NCI-H2081 treated with DMSO at 0.1 percent for 48 hours (cell line): ENCODE data around the gene LGR4.

Experiments
- DNase-seq: peaks from one replicate; lab custom pipeline; 2025; lab: John Stamatoyannopoulos, UW

The LGR4 gene

DNA sequence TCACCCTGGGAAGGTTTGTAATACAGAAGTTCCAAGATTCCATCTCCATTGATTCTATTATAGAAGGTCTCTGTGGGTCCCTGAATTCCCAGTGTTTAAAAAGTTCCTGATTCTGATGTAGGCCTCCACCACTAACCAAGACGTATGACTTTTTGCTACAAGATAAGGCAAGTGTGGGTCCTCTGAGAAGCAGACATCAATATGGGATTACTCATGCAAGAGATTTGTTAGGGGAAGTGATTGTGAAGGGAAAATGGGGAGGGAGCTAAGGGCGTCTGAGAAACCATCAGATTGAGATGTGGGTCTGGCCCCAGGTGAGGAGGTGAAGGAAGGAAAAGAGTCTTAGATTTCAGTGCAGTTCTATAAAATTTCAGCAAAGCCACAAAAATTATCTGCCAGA is 10.2 kb upstream of the LGR4 start:
- DNase-seq, result no peak

GRCh38 chr11:27481992-27482391 is 9.4 kb upstream of the LGR4 start:
- no peak for DNase-seq

GRCh38 chr11:27477831-27478230 is 5.2 kb upstream of the LGR4 start:
- DNase-seq, result no peak

DNA sequence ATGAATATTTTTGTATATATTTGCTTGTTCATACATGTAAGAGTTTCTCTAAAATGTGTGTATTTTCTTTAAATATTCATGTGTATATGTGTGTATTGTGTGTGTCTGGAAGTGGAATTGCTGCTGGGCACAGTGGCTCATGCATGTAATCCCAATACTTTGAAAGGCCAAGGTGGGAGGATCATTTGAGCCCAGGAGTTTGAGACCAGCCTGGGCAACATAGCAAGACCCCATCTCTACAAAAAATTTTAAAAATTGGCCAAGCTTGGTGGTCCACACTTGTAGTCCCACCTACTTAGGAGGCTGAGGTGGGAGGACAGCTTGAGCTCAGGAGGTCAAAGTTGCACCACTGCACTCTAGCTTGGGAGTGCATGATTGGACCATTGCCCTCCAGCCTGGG is 4.7 kb upstream of the LGR4 start:
- DNase-seq, result no peak

DNA sequence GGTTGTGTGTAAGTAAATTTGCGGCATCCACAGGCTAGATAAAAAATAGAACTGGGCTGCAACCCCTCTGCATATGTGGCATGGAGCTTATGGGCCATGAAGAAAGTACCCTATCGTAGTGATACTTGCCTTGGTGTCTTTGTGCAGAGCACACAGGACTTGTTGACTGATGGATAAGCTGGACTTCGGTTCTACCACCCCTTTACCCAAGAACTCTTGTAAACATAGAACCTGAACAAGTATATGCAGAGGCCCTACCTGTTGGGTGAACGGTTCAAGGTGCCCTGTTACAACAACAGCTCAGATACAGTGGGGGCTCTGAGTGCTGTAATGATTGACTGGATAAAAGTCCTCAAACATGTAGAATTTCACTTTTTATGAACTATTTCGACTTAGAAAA is 3.0 kb upstream of the LGR4 start:
- DNase-seq, result no peak

DNA sequence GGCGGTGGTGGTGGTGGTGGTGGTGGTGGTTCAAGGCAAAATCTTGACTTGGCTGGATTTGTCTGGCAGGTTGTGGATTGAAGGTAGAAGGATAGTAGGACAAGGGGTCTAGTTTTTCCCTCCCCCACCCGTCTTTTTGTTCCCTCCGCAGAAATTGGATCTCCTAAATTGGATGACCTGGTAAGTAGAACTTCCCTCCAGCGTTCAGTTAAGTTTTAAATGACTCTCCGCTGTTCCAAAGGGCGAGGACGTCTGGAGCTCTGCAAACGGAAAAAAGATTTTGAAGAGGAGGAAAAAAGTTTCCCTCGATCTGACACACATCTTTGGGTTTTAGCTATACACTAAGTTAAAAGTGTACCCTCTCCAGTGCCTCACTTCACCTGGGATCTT is 422 bp upstream of the LGR4 start:
- DNase-seq, result no peak

DNA sequence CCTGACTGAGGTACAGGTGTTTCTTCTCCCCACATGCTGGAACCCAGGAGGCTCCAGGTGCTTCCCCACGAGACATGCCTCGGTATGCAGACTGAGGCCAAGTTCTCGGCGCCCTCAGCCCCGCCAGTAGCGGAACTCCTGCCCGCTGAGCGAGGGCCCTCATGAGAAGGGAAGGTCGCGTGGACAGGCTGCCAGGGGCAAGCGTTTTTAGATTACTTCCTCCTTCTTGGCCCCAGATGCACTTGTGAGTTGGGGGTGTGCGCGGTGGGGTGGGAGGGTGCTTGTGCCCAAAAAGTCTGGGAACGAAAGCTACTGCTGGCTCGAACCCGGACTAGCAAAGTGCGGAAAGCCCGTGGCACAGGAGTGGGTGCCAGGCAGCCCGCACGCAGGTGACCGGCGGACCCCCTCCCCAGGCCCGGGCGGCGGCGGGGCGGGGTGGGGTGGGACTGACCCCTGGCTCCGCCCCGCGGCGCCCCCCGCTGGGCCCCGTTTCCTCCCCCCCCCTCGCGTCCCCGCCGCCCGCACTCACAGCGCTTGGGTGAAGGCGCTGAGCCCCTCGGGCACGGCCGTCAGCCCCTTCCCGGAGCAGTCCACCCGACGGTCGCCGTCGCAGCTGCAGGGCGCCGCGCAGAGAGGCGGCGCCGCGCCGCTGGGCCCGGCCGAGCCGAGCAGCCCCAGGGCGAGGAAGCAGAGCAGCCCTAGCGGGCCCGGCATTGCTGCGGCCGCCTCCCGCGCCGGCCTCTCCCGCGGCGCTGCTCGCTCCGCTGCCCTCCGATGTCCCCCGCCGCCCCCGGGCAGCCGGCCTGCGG is 797 bp downstream of the LGR4 start:
- DNase-seq, result no peak

- DNase-seq, result no peak
These were observed 1.6 kb downstream of the LGR4 start for GRCh38 chr11:27470826-27471588.

DNA sequence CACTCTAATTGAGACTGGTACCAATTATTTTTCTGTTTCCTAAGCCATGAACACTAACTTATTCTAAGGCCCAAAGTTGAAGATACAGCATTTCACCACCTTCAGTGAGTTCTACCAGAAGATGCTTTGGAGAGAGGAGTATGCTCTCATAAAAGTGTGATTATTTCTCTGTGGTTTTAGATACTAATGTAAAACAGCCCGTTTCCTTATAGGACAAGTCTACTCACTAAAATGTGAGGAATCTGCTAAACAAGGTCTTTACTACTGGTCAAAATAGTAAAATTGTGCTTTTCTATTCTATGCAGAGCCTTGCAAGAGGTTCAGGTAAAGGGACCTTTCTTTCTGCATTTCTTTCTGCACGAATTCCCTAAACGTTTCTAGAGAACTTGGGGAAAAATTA is 2.4 kb downstream of the LGR4 start:
- DNase-seq, result no peak

DNA sequence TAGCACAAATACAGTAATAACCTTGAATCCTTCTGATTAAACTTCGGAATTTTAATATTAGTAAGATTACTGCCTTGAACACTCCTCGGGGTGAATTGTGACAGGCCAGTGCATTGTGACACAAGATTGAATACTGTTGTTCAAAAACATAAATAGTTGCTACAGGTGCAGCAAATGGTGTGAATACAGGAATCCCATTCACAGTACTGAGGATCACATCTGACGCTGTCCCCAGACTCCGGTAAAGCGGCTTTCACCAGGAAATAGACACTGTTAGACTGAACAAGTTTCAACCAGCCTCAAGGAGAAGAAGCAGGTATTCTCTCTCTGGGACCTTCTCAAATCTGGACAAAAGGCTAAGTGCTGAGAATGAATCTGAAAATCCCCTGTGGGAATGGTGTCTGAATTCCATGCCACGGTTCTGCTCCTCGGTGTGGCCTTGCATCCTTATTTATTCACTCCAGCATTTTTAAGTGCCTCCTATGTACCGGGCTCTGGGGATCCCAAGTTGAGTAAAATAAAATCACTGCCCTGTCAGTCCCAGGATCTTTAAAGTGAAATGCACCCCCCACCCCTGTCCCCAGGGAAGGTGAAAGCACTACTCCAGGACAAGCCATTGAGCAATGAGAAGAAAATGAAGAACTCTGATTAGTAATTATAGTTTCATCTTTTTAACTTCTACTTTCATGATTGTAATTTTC is 3.4 kb downstream of the LGR4 start:
- DNase-seq, result no peak

DNA sequence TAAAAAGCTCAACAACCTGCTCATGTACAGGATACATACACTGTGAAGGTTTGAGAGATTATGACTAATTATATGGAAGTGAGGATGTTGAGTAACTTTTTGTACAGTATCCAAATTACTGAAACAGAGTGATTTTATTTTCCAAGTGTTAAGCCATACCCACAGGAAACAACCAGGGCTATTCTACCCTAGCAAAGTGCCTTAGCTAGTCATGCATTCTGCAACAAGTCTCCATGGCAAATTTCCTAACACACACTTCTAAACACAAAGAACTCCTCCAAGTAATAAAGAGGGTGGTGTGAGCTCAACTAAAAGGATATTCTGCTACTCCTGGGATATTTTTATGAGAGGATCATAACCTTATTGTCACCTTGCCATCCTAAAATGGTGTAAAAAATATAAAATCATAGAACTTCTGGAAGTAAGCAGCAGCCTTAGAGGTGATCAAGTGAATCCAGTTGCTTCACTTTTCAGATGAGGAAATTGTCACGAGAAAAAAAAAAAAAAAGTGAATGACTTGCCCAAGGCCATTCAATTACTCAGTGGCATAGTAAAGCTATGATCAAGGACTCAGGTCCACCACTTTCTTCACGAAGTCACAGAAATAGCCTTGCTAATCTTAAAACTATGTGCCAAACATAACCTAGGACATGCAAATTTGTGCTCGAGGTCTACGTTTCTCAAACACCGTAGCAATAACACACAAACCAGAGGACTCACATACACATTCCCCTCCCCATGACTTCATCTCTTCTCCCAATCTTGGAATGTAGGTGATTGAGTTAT is 4.2 kb downstream of the LGR4 start:
- no peak for DNase-seq

DNA sequence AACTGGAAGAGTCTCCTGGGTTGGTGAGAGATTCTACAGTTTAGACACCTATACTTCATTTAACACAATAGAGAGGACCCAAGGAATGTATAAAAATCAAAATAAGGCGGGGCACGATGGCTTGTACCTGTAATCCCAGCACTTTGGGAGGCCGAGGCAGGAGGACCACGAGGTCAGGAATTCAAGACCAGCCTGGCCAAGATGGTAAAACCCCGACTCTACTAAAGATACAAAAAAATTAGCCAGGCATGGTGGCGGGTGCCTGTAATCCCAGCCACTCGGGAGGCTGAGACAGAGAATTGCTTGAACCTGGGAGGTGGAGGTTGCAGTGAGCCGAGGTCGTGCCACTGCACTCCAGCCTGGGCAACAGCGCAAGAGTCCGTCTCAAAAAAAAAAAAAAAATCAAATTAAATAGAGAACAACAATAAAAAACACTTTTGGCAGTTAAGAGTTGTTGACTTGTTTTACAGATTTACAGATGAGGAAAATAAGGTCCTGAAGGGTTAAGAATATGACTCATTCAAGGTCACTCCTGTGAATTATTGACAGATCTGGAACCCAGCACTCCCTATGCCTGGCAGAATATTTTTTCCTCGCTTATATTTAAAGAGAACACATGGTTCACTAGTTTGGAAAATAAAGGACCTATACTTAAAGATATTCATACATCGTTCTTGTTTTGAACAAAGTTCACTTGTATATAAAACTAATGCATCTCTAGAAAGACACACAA is 5.2 kb downstream of the LGR4 start:
- no peak for DNase-seq

DNA sequence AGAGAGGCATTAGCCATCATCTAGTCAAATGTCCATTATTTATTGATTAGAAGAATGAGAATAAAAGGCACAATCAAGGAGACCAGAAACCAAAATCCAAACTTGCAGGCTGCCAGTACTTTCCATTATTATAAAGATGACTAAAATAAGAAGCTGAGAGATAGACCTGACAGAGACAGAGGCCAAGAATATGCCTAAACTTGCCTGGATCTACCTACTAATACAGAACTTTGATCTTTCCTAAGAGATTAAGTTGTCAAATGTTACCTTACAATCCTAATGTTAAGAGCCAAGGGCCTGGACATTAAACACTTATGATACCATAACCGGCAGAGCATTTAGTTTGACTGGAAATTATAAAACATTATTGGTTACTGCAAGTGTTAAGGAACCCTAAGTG is 6.2 kb downstream of the LGR4 start:
- DNase-seq, result no peak

- DNase-seq, result no peak
These were observed 7.0 kb downstream of the LGR4 start for GRCh38 chr11:27465629-27466028.

GRCh38 chr11:27464909-27465308 is 7.7 kb downstream of the LGR4 start:
- no peak for DNase-seq

DNA sequence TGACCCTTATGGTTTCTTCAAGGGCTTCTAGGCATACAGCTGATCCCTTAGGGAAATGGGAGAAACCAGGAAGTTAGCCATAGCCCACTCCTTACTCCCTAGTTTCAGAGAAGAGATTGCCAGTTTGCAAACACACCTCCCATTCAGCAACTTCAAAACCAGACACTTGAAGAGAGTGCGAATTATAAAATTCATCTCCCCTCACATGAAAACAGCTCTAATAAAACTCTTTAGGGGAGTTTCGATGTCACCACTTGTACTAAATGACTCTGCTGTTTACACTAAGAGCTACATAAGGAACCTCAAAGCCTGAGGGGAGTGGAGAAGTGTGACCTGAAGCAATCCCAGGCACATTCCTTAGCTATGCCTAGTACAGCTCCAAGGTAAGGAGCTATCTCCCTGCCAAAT is 8.3 kb downstream of the LGR4 start:
- DNase-seq, result no peak

GRCh38 chr11:27462543-27462942 is 10.0 kb downstream of the LGR4 start:
- DNase-seq, result no peak

DNA sequence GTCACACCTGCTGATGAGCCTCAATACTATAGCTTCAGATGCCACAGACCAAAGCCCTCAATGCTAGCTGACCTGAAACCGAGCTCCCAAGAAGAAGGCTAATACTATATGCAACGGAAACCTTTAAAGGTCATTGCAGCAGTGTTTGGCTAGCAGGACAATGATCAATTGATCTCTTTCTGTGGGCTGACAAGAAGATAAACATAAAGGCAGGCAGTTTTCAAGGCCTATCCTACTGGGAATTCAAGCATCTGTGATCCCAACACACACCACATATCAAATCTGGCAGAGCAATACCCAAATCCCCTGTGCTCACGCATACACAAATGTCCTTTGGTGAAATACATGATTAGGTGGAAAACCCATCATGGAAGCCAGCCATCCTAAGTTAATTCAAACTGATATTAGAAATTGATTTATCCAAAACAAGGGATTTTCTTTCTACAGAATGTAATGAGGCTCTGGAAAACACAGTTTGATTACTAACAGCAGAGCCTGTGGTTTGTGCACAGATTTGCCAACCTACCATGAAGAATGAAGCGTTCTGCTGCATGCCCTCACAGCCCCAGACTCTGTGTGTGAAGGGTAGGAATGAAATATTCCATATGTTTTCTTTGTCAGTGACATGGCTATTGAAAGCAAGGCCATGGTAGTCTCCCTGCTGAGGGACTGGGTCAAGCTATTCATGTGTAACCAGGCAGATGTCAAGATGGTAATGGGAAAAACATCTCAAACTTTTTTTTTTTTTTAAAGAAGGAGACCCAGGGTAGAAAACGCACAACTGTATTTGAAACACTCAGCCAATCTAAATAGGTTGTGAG is 12.2 kb downstream of the LGR4 start:
- no peak for DNase-seq

GRCh38 chr11:27459191-27459590 is 13.4 kb downstream of the LGR4 start:
- no peak for DNase-seq

DNA sequence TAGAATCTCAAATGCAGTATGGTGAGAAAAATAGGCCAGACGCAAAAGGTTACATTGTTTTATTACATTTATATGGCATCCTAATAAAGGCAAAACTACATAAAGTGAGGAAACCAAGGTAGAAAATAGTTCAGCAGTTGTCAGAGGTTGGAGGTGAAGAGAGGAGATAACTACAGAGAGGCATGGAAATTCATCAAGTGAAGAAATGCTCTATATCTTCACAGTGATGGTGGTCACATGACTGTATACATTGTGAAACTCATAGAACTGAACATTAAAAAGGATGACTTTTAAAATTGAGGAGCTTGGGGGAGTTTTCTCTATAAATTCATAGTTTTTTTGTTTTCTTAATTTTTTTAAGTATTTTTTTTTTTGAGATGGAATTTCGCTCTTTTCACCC is 14.4 kb downstream of the LGR4 start:
- no peak for DNase-seq
